Skin epidermis (tissue), 12 donors: Measurements from ENCODE around the gene GKN2.

Experiments
- H3K27ac ChIP-seq, 21 experiments: fragments of 200-600 bp; sonication (generic) in 11 of 21; one replicate each; pipeline ENCODE4 v1.5.0; 2020; ENCODE audit warnings: mild to moderate bottlenecking in 3 of 21, inconsistent platforms in 2 of 21, moderate library complexity in 2 of 21
- H3K4me3 ChIP-seq, 7 experiments: fragments of 200-600 bp; sonication (generic) in 2 of 7; one replicate each; pipeline ENCODE4 v1.5.0; 2020; ENCODE audit warnings: inconsistent platforms in 2 of 7, mild to moderate bottlenecking in 2 of 7, moderate library complexity in 1 of 7

GKN2 gene

GRCh38 chr2:68952887-68953521 is at the start of gene GKN2:
GKN2 (minus strand) TSS chr2:68952893; CDS start chr2:68952861, 32 bp downstream.
- no peak within 1 kb of the TSS for H3K4me3 ChIP-seq
- H3K27ac ChIP-seq, result no peak within 1 kb of the TSS

DNA sequence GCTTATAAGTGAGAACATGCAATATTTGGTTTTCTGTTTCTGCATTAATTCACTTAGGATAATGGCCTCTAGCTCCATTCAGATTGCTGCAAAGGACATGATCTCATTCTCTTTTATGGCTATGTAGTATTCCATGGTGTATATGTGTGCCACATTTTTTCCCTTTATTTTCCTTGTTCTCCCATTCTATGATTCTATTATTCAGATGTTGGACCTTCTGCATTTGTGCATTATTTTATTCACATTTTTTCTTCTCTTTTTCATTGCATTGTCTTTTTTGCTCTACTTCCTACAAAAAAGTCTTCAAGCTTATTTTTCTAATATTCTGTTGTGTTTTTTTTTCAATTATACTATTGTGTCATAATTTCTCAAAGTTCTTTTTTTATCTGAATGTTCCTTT is 49.2 kb upstream of the GKN2 start:
- Histone ChIP-seq H3K4me3 (no peak overlapping the region), H3K27ac (no peak overlapping the region)

DNA sequence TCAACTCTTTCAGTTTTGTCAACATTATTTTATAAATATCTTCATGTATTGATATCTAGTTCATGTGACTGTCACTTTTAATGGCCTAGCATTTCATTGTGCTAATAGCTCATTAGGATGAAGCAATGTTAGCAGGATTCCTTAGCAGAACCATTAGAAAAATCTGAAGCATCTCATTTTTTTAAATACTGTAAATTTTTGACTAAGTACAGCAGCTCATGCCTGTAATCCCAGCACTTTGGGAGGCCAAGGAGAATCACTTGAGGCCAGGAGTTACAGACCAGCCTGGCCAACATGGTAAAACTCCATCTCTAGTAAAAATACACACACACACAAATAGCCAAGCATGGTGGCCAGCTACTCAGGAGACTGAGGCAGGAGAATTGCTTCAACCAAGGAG is 44.7 kb upstream of the GKN2 start:
- H3K4me3 ChIP-seq, result no peak overlapping the region
- H3K27ac ChIP-seq, result no peak overlapping the region

- Histone ChIP-seq H3K4me3 (no peak overlapping the region), H3K27ac (no peak overlapping the region)
These were observed 43.2 kb upstream of the GKN2 start for GRCh38 chr2:68995916-68996315.

- Histone ChIP-seq H3K4me3 (no peak overlapping the region), H3K27ac (no peak overlapping the region)
These were observed 42.2 kb upstream of the GKN2 start for GRCh38 chr2:68994864-68995263.

GRCh38 chr2:68993660-68994059 is 41.0 kb upstream of the GKN2 start:
- Histone ChIP-seq H3K27ac (no peak overlapping the region), H3K4me3 (no peak overlapping the region)

- Histone ChIP-seq H3K27ac (no peak overlapping the region), H3K4me3 (no peak overlapping the region)
These were observed 40.2 kb upstream of the GKN2 start for GRCh38 chr2:68992933-68993332.

GRCh38 chr2:68992341-68992740 is 39.6 kb upstream of the GKN2 start:
- H3K4me3 ChIP-seq, result no peak overlapping the region
- H3K27ac ChIP-seq, result no peak overlapping the region

DNA sequence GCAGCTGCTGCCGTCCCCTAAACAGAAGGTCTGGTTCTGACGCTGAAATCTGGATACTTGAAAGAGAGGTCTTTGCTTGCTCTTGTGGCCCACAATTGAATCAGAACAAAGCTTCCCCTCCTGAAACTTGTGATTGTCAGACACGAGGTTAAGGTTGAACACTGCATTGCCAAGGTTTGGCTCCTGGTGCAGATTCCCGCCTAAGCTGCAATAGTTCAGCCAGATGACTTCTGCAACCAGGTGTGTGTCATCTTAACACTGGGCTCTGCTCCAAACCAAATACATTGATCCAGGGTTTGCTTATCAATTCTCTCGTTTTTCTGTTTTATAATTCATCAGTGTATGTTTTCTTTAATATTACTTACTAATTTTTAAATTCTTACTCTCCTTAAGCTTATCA is 36.3 kb upstream of the GKN2 start:
- no peak overlapping the region for H3K4me3 ChIP-seq
- no peak overlapping the region for H3K27ac ChIP-seq

DNA sequence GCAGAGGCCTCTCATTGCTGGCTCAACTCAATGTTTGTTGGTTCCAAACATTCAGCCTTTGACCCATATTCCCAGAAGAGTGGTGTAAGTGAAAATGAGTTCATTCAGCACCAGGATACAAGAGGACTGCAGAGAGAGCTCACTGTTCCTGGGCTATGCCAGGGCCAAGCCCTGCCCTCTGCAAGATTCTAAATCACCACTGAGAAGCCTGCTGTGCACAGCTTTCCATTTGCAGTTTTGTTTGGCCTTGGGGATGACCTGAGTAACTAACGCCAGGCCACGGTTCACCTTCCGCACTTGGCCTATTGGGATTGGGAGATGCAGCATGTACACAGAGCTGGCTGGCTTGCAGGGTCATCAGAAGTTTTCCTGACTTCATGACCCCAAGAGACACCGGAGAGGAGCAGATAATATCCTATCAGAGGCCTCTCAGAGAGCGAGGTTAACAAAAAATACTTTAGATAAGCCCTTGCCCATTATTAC is 34.4 kb upstream of the GKN2 start:
- no peak overlapping the region for H3K4me3 ChIP-seq
- no peak overlapping the region for H3K27ac ChIP-seq

DNA sequence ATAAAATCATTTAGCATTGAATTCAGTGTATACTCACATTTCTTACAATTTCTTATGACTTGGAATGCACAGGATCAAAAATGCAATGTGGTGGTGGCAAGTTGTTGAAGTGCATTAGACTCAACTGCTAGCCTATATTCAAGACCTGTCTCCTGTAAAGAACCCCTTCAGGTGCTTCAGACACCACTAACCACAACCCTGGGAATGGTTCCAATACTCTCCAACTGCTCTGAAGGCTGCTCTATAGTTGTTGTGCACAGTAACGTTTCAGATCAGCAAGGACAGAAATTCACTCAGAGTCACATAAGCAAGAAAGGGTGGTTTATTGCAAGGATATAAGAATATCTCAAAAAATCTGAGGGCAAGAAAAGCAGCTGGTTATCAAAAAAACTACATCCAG is 28.3 kb upstream of the GKN2 start:
- Histone ChIP-seq H3K4me3 (no peak overlapping the region), H3K27ac (no peak overlapping the region)

GRCh38 chr2:68978098-68978497 is 25.4 kb upstream of the GKN2 start:
- no peak overlapping the region for H3K27ac ChIP-seq
- H3K4me3 ChIP-seq, result no peak overlapping the region

GRCh38 chr2:68977453-68977852 is 24.8 kb upstream of the GKN2 start:
- Histone ChIP-seq H3K27ac (no peak overlapping the region), H3K4me3 (no peak overlapping the region)

- Histone ChIP-seq H3K4me3 (no peak overlapping the region), H3K27ac (no peak overlapping the region)
These were observed 23.2 kb upstream of the GKN2 start for GRCh38 chr2:68975844-68976243.

DNA sequence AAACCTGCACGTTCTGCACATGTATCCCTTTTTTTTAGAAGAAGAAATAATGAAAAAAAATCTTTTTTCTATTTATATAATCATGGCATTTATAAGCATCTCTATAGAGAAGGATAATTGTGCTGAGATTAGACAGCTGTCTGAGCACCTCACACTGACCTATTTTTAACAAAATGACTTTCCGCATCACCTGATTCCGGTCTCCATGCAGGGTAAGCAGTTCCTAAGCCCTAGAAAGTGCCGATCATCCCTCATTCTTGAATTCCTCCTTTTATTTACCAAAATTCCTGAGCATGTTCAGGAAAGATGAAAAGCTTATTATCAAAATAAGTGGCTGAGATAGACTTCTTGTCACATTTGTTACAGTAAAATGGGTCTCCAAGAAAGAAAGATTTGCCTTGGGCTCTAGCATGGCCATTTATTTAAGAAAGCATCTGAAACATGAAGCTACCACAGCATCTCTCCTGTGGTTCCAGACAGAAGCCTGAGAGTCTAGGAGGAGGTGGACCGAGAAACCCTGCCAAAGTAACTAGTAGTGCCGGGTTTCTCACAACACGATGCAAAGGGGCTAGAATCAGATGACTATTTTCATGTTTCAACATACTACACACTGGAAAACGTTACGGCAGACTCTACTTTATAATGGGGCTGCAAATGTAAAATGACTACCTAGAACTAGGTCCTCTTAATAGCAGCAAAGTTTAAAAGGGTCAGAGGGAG is 22.4 kb upstream of the GKN2 start:
- Histone ChIP-seq H3K4me3 (no peak overlapping the region), H3K27ac (no peak overlapping the region)

DNA sequence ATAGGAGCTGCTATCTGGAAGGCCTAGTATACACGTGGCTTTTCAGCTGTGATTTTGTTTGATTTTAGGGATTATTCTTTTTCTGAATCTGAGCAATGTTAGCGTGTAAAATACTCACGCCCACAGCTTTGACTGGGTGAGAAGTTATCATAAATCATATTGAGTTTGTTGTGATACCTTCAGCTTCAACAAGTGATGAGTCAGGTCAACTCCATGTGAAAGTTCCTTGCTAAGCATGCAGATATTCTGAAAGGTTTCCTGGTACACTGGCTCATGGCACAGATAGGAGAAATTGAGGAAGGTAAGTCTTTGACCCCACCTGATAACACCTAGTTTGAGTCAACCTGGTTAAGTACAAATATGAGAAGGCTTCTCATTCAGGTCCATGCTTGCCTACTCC is 21.6 kb upstream of the GKN2 start, which contains the start of gene GKN1:
TSS of gene GKN1 (plus strand) at position 386 of the 400 bp plus-strand sequence. CDS start 42 bp downstream, outside the sequence.
- no peak within 1 kb of the TSS for H3K4me3 ChIP-seq
- H3K27ac ChIP-seq, result no peak within 1 kb of the TSS

- Histone ChIP-seq H3K27ac (no peak overlapping the region), H3K4me3 (no peak overlapping the region)
These were observed 19.0 kb upstream of the GKN2 start for GRCh38 chr2:68971591-68972231.

- Histone ChIP-seq H3K27ac (no peak overlapping the region), H3K4me3 (no peak overlapping the region)
These were observed 18.0 kb upstream of the GKN2 start for GRCh38 chr2:68970566-68971265.

DNA sequence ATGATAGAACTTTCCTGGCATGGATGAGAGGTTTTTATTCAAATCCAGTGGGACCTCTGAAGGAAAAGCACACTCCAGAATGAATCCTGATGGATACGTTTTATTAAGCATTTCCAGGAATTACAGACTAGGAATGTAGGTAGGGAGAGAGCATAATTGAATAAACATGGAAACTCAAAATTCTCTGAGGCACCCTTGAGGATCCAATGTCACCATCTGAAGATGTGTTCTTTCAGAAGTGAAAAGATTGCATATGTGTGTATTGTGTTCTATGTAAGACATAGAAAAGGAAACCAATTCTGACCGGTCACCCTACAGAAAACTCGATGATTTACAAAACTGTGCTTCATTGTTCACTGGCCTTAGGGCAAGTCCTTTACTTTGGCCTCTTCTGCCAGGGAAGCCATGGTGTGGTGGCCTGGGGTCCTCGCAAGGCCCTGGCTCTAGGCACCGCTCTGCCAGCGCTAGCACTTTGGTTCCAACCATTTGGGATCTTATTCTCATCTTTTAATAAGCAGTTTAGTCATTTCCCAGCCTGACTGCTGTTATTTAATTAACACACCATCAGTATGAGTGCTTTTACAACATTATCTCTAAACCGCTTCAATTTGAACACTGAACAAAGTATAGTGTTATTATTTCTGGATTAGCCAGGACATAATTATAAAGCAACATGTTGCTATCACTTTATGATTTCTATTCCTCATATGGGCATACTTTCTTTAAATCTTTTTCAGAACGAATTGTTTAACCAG is 17.2 kb upstream of the GKN2 start:
- H3K27ac ChIP-seq, result no peak overlapping the region

DNA sequence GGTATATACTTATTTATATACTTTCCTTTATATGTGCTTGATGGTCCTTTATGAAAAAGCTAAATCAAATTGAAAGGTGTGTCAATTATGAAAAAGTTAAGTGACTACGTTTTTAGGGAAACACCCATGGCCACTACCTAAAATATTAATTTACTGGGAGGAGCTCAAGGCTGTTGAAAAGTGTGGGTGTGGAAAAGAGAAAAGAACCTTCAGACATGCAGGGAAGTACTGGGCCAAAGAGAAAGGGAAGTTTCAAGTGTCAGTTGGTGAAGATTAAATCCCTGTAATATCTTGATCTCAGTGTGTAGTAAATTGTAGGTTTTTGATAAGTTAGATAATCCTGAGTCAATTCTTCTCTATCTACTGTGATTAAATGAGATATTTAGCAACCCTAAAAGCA is 15.5 kb upstream of the GKN2 start:
- no peak overlapping the region for H3K4me3 ChIP-seq
- H3K27ac ChIP-seq, result no peak overlapping the region

More for the DNA sequence above, 17.2 kb upstream of the GKN2 start:
- H3K4me3 ChIP-seq, result no peak overlapping the region
